ENCODE measurements around the gene PTPRS.
A peak's percentile ranks its signal among the peaks of the same experiment; 100 is the strongest.

PTPRS gene

DNA sequence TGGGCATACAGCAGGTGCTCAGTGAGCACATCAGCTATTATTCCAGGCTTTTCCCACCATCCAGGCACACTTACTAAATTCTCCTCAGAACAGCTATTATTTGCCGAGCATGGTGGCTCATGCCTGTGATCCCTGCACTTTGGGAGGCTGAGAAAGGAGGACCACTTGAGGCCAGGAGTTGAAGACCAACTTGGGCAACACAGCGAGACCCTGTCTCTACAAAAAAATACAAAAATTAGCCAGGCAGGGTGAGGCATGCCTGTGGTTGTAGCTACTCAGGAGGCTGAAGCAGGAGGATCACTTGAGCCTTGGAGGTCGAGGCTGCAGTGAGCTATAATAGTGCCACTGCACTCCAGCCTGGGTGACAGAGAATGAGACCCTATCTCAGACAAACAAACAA lies 35.4 kb downstream of the PTPRS start:
- no peak for ATAC-seq

DNA sequence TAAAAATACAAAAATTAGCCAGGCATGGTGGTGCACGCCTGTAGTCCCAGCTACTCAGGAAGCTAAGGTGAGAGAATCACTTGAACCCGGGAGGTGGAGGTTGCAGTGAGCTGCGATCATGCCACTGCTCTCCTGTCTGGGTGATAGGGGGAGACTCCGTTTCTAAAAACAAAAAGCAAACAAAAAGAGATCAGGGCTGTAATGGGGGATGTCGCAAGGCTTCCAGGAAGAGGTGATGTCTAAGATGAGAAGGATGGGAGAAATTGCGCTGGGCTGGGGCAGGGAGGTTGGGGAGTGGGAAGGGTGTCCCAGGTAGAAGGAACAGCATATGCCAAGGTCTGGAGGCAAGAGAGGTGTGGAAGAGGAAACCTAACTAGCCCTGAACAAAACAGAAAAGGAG lies 36.1 kb downstream of the PTPRS start:
- no peak for ATAC-seq

DNA sequence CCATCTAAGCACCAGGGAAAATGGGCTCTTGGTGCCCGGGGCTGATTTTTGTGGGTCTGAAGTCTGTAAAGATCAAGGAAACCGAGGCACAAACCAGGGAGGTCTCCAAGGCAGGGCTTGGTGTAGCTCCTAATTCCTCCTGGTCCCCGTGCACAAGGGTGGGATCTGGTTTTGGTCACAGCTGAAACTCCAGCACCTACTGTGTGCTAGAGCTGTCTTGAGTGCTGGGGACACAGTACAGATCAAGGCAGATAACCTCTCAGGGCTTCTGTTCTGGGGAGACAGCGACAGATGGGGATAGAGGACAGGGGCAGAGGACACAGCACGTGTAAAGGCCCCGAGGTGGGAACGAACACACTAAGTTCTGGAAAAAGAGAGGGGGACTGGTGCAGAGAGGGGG lies 37.4 kb downstream of the PTPRS start:
- no peak for ATAC-seq

DNA sequence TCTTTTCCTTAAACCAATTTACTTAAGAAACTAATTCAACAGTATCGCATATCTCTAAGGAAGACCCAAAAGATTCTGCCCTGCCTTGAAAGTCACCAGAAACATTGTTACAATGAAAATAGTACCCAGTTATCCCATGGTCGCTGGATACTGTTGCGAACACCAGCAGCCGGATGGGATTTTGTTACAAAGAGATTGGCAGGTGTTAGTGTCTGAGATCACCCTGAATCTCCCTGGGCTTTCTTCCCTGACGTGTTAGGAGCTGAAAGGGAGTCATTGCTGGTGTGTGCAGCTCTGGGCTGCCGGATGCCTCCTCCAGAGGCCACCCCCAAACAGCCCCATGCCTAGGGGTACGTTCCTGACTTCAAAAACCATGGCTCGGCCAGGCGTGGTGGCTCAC lies 38.2 kb downstream of the PTPRS start:
- no peak for ATAC-seq

DNA sequence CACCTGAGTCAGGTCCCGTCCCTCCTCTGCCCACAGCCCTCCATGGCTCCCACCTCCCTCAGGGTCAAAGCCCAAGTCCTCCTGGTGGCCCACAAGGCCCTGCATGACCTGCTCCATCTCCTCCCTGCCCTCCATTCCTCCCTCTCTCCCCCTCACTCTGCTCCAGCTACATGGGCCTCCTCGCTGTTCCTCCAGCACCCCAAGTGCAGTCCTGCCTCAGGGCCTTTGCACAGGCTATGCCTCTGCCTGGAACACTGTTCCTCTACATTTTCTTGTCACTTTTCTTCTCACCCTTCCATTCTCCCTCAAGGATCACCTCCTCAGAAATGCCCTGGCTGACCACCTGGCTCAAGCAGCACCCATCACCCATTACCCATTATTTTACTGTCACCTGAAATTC lies 41.5 kb downstream of the PTPRS start:
- ATAC-seq = no peak

DNA sequence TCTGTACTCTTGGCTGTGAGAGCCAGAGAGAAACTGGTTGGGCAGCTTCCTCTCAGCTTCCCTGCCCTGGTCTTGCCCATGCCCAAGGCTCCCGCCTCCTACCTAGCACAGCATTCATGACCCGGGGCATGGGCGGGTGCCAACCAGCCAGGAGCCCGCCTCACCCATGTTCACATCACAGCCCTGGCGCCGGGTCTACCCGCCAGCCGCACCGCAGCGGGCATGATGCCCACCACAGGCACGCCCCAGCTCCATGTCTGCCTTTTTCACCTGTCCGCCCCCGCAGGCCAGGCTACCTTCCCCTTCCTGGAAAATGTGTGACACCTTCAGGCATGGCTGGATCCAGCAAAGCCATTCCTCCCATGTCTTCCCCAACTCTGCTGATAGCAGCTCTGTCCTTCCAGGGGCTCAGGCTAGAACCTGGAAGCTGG lies 42.1 kb downstream of the PTPRS start:
- ATAC-seq = no peak

DNA sequence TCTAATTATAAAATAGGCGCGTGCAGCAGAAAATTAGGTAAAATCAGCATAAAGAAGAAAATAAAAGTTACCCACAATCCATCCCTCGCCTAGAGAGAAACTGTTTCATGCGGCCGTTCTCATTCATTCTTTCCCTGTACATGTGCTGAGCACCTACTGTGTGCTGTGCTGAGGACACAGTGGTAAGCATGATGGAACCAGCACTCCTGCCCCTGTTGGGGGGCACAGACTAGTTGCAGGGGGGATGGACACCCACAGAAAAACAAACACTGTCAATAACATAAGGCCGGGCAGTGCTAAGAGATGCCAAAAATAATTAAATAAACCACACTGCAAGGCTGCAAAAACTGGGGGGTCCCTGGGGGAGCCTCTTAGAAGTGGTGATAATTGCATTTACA lies 43.3 kb downstream of the PTPRS start:
- ATAC-seq = no peak

DNA sequence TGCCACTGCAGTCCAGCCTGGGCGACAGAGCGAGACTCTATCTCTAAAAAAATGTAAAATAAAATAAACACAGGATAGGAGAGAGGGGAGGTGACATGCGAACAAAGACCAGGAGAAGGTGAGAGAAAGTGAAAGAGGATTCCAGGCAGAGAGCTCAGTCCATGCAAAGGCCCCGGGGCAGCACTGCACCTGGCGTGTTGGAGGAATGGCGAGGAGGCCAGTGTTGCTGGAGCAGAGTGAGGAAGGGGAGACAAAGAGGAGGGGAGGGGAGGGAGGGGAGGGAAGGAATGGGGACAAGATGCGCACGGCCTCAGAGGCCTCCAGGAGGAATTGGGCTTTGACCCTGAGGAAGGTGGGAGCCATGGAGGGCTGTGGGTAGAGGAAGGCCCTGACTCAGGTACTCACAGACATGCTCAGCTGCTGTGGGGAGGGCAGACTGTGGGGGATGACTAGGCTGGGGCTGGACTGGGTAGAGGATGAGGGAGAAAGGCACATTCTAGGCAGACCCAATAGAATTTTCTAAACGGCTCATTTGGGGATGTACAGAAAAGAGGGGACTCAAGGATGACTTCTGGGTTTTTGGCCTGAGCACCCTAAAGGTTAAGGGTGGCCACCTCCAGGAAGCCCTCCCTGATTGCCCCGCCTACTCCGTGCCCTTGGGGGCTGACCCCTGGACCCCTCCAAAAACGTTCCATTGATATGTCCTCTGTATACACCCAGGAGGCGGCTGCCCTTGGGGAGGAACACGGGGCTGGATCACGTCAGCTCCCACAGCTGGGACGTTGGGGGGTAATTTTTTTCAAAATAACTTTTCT lies 43.9 kb downstream of the PTPRS start:
- ATAC-seq = no peak

DNA sequence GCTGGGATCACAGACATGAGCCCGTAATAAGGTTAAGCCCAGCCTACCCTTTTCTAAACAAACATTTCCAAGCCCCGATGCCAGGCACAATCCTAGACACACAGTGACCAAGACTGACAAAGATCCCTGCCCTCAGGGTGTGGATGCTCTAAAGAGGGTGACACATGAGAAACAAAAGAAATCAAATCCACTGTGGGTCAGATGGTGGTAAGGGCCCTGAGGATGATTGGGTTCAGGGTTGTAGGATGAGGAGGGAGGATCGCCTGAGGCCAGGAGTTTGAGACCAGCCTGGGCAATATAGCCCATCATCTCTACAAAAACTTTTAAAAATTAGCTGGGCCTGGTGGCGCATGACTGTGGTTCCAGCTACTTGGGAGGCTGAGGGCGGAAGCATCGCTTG lies 44.6 kb downstream of the PTPRS start:
- no peak for ATAC-seq

DNA sequence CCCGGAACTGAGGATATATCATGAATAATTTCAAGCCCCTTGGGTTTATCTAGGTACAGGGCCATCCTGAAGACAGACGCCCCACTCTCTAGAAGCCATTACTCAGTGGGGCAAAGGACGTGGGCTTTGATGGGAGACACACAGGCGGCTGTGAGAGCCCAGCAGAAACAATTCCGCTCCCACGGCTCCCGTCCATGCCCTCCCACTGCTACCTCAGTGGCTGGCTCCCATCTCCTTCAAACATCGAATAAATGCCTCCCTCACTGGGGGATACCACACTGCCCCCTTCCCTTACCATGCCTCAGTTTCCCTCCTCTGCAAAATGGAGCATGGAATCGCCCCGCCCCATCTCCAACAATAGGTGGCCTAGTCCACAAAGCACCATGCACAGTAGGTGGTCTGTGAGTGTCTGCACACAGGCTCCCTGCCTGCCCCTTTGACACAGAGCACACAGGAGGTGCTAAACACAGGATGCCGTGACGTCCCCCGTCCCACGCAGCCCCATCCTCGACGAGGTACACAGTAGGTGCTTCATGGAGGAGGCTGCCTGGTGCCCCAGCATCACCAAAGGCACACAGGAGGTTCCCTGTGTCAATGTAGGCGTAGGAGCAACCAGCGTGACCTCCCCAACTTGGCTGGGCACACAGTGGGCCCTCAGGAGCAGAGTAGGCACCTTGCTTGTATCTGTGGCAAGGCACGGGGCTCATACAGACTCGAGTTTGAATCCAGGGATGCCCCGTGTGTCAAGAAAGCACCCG lies 46.0 kb downstream of the PTPRS start:
- no peak for ATAC-seq

DNA sequence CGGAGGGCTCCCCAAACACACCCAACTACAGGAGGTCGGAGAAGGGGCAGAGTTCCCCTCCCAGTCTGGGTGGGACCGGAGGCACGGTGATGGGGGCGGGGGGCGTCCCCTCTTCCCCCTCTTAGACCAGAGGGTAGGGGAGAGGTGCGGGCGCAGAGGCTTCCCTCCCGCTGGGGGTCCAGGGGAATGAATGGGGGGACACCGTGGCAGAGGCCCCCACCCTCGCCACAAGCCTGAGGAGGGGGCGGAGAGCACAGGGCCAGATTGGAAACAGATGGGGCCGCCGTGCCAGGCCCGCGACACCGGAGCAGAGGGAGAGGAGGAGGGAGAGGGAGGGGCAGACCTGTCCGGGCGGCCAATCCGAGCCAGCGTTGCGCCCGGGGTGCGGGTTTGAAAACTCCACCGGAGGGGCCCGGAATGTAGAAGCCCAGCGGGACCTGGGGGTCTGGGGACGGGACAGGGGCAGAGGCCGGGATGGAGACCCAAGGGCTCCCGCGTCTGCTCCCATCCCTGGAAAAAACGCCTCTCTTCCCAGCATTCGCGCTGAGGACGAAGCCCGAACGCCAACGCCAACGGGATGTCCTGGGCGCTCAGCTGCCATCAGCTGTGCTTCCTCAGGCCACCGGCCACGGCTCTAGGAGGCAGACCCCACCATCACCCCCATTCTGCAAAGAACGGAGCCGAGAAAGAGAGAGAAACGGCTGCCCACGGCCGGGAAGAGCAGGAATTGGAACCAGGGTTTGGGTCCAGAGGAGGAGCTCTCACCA lies 46.8 kb downstream of the PTPRS start:
- peak; percentile 10 to 25 for ATAC-seq

DNA sequence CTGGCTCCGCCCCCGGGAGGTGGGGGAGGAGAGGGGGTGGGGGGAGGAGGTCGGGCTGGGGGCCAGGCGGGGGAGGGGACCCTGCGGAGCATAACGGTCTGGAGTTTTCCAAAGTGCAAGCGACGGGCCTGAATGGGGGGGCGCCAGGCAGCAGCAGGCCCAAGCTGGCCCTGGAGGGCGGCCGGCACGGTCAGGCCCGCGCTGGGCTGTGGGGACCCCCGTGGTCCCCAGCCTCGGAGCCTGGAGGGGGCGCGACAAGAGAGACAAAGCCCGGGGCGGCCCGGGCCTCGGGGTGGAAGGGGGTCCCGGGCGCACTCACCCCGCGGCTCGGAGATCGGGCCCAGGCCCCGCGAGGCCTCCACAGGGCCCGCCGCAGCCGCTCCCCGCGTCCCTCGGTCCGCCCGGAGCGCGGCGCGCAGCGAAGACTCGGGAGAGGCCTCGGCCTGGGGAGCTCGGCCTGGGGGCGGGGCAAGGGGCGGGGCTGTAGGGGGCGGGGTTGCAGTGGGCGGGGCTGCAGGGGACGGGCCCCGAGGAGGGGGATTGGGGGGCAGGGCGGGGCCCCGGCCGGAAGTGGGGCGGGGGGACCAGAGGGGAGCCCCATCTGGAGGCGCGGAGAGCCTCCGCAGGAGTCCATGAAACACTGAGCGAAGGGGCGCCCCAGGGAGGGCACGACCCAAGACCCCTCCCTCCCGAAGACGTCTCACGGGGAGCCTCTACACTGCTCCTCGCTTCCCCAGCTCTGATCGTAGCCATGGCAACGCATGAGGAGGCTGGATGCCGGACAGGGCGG lies 47.6 kb downstream of the PTPRS start:
- peak; percentile 70 to 77 for ATAC-seq

DNA sequence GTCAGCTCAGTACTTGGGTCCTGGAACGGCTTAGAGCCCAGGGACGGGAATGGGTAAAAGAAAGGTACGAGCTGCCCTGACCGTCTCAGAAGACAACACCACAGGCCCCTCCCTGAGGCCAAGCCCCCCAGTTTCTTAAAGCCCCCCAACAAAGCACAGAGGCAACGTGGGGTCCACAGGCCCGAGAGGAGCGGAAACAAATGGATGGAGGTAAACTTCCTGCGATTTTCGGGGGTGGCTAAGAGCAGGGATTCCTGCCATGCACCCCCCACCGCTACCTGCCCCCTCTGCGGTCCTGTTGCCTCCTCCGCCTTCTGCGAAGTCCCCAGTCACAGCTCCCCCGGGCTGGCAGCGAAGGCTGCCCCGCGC lies 48.2 kb downstream of the PTPRS start:
- no peak for ATAC-seq

DNA sequence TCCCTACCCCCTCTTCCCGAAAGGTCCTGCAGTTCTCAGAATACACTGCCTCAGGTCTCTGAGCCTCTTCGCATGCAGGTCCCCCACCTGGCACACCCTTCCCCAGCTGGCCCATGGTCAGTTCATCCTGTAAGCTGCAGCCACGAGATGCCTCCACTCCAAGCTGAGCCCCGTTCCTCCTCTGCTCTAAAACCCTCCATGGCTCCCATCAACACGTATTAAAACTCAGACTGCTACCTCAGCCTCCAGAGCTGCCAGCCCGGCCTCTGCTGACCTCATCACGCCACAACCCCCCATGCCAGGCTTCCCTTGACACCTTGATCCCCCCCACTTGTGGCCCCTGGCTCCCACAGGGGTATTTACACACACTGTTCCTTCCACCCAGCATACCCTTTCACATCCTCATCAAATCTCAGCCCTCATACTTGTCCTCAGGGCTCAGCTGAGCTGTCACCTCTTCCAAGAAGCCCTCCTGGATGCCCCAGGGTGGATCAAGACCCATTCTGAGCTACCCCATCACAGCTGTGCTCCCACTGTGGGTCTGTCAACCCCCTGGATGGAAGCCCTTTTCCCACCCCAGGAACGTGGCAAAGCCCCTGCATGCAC lies 48.9 kb downstream of the PTPRS start:
- no peak for ATAC-seq
